ENCODE measurements around the gene RPLP2. TPM values are rescaled to one million over a fixed set of nuclear protein-coding genes. Genes with fewer than 3 reads are reported as not detected.

Gene RPLP2
- total and polyA plus RNA-seq, 8 donors = 761 to 1,687 (median 1,137) TPM

GRCh38 chr11:858762-859339, 49.1 kb downstream of the RPLP2 start:
- H3K9me3 ChIP-seq = no peaks in the 10 kb centered on the region
- H3K27me3 ChIP-seq = no peaks in the 10 kb centered on the region
- H3K27ac ChIP-seq = no peak overlapping the region
- 73 to 81% methylated on average over 37 of the region's 37 CpGs for WGBS, 2 donors
- no peak for DNase-seq
- H3K36me3 ChIP-seq = no peaks in the 10 kb centered on the region
- peaks cover 0 to 4% (median 0%) of the 10 kb centered on the region in 3 donors for H3K4me1 ChIP-seq
- no peak for ATAC-seq
- TF ChIP-seq CTCF (IDR thresholded peaks at IDR 0.05) = no peak
- intact Hi-C loops (cut with DNase I) = no loop called here
- H3K4me3 ChIP-seq = no peak overlapping the region
- FAIRE-seq = no peak

DNA sequence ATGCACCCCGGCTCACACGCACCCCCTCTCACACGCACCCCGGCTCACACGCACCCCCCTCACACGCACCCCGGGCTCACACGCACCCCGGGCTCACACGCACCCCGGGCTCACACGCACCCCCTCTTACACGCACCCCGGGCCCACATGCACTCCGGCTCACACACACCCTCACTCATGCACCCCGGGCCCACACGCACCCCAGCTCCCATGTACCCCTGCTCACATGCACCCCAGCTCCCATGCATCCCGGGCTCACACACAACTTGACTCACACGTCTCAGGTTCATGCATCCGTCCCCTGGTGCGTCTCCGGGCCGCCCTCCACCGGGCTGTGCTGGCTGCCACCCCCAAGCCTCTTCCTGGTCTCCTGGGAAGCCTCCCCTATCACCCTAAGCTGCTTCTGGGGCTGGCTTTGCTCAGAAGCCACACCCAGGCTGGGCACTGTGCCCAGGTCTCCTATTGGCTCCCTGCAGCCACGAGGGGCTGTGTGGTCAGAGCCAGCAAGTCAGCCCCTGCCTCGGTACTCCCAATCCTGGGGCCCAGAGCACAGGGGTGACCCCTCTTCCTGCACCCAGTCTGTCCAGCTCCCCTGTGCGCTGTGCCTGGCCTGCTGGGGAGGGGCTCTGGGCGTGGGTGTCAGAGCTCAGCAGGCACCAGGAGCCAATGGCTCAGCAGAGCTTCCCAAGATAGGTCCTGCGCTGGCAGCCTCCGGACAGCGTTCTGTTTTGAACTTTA, 49.8 kb downstream of the RPLP2 start:
- H3K36me3 ChIP-seq = no peaks in the 10 kb centered on the region
- H3K4me3 ChIP-seq = no peak overlapping the region
- H3K4me1 ChIP-seq = peaks cover 0 to 4% (median 0%) of the 10 kb centered on the region in 3 donors
- intact Hi-C loops (cut with DNase I) = no loop called here
- no peak overlapping the region for H3K27ac ChIP-seq
- H3K9me3 ChIP-seq = no peaks in the 10 kb centered on the region
- TF ChIP-seq CTCF (IDR thresholded peaks at IDR 0.05) = no peak
- 40 to 48% methylated on average over 23 to 31 of the region's 31 CpGs for WGBS, 2 donors
- FAIRE-seq = no peak
- peak in 4 of 6 donors; percentile 56 to 85 (median 82) for DNase-seq
- no peaks in the 10 kb centered on the region for H3K27me3 ChIP-seq
- peak; percentile 49 to 81 (median 77) for ATAC-seq

GRCh38 chr11:860234-861104, 50.7 kb downstream of the RPLP2 start:
- Histone ChIP-seq H3K36me3 (no peaks in the 10 kb centered on the region), H3K4me1 (peaks cover 0 to 4% (median 0%) of the 10 kb centered on the region in 3 donors), H3K27ac (no peak overlapping the region), H3K27me3 (no peaks in the 10 kb centered on the region), H3K9me3 (no peaks in the 10 kb centered on the region), H3K4me3 (no peak overlapping the region)
- intact Hi-C loops (cut with DNase I) = no loop called here
- ATAC-seq = peak in 2 of 4 donors; percentile 3 to 7
- no peak for DNase-seq
- no peak for FAIRE-seq
- TF ChIP-seq CTCF (IDR thresholded peaks at IDR 0.05) = no peak
- WGBS, 2 donors = 77 to 86% methylated on average over 21 of the region's 21 CpGs

DNA sequence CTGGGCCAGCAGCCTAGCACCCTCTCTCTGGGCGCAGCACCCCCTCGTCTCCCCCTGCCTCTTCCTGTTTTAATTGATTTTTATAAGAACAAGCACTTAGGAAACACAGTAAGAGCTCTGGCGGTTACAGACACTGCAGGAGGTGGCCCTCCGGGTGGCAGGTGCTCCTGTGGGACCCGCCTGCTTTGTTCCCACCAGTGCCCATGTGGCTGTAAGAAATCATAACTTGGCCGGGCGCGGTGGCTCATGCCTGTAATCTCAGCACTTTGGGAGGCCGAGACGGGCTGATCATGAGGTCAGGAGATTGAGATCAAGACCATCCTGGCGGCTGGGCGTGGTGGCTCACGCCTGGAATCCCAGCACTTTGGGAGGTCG, 51.3 kb downstream of the RPLP2 start:
- no peak for ATAC-seq
- TF ChIP-seq CTCF (IDR thresholded peaks at IDR 0.05) = no peak
- FAIRE-seq = no peak
- Histone ChIP-seq H3K9me3 (no peaks in the 10 kb centered on the region), H3K36me3 (no peaks in the 10 kb centered on the region), H3K27ac (no peak overlapping the region), H3K4me1 (peaks cover 0 to 4% (median 0%) of the 10 kb centered on the region in 3 donors), H3K4me3 (no peak overlapping the region), H3K27me3 (no peaks in the 10 kb centered on the region)
- intact Hi-C loops (cut with DNase I) = no loop called here
- 73 to 77% methylated on average over 14 of the region's 14 CpGs for WGBS, 2 donors
- DNase-seq = no peak

Measured in pancreas (tissue), 10 donors.